ENCODE results near the gene ZC3H10.
A peak's percentile ranks its signal among the peaks of the same experiment; 100 is the strongest.
"Not testable (repeated sequence)": the region's sequence is repeated elsewhere in the genome, so short reads cannot be mapped to it uniquely, and the experiment has no call there.

The ZC3H10 gene

DNA sequence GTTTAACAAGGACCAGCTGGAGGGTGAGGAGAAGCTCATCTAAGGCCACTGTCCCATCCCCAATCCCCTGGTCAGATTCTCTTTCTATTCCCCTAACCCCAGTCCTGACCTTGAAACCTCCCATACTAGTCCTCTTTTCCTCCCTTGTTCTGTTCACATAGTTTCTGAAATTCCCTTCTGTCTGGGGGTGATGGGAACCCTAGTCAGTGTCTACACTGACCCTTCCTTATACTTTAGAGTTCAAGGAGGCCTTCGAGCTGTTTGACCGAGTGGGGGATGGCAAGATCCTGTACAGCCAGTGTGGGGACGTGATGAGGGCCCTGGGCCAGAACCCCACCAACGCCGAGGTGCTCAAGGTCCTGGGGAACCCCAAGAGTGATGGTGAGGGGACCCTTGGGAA lies 36.8 kb downstream of the ZC3H10 start:
- no peak for DNase-seq (ENCODE audit: low read depth in 2 of 2)

GRCh38 chr12:56155256-56155845 lies 37.3 kb downstream of the ZC3H10 start:
- no peak for DNase-seq (ENCODE audit: low read depth in 2 of 2)

DNA sequence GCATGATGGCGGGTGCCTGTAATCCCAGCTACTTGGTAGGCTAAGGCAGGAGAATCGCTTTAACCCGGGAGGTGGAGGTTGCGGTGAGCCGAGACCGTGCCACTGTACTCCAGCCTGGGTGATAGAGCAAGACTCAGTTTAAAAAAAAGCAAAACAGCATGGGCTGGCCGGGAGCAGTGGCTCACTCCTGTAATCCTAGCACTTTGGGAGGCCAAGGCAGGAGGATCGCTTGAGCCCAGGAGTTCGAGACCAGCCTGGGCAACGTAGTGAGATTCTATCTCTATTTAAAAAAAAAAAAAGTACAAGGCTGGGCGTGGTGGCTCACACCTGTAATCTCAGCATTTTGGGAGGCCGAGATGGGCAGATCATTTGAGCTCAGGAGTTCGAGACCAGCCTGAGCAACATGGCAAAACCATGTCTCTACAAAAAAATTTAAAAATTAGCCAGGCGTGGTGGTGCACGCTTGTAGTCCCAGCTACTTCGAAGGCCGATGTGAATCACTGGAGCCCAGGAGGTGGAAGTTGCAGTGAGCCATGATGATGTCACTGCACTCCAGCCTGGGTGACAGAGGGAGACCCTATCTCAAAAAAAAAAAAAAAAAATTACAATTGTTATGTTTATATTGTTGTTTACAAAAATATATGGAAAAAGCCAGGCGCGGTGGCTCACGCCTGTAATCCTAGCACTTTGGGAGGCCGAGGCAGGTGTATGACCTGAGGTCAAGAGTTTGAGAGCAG lies 38.6 kb downstream of the ZC3H10 start:
- not testable (repeated sequence) for DNase-seq (ENCODE audit: low read depth in 2 of 2)

DNA sequence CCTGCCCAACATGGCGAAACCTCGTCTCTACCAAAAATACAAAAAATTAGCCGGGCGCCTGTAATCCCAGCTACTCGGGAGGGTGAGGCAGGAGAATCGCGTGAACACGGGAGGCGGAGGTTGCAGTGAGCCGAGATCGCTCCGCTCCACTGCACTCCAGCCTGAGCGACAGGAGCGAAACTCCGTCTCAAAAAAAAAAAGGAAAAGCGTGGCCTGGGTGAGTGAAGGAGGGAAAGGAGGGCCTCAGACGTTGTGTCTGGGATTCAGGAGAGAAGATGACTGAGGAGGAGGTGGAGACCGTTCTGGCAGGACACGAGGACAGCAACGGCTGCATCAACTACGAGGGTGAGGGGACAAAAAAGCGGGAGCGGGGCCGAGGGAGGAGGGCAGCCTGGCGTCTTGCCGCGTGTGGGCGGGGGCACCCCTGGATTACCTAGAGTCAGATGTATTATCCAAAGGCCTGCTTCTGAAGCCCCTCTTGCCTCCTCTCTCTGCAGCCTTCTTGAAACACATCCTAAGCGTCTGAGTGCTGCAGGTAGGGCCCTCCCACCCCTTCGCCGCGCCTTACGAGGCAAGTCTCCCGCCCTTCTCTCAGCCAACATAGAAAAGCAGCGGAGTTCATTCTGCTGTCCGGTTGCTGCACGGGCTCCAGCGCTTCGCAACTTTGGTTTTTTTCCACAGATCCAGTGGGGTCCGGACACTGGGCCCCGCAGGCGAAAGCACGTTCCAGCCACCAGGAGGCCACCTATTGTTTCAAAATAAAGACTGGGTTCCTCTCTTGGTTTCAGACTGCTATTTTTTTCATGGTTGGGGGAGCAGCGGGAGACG lies 39.3 kb downstream of the ZC3H10 start:
- peak in 1 of 2 donors; percentile 25 for DNase-seq (ENCODE audit: low read depth in 2 of 2)

GRCh38 chr12:56158029-56158925 lies 40.2 kb downstream of the ZC3H10 start, which contains the start of gene MYL6:
Gene MYL6 (plus strand): TSS chr12:56158359. CDS start chr12:56158402, 43 bp downstream.
- peak; percentile 72 to 79 for DNase-seq (ENCODE audit: low read depth in 2 of 2)

DNA sequence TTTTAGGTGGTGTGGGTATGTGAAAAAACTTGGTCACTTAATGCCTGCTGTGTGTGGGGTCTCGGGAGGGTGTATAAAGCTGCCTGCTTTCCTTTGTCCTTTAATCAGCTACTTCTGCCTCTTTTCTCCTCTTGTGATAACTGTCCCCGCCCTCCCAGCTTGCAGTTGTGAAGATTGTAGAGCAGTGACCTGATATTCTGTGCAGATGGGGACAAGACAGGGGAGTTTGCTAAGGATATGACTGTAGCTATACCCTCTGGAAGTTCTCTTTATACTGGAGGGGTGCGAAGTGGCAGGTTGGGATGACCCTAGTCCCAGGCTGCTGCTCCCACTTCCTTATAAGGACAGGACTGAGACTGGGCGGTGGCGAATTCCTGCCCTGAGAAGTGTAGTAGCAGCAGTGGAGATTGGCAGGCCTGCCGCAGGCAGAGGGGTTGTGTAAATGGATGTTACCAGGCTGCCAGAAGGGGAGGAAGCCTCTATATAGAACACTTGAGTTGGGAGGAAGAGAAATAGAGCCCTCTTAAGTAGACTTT lies 40.9 kb downstream of the ZC3H10 start:
- DNase-seq (ENCODE audit: low read depth in 2 of 2), result no peak

DNA sequence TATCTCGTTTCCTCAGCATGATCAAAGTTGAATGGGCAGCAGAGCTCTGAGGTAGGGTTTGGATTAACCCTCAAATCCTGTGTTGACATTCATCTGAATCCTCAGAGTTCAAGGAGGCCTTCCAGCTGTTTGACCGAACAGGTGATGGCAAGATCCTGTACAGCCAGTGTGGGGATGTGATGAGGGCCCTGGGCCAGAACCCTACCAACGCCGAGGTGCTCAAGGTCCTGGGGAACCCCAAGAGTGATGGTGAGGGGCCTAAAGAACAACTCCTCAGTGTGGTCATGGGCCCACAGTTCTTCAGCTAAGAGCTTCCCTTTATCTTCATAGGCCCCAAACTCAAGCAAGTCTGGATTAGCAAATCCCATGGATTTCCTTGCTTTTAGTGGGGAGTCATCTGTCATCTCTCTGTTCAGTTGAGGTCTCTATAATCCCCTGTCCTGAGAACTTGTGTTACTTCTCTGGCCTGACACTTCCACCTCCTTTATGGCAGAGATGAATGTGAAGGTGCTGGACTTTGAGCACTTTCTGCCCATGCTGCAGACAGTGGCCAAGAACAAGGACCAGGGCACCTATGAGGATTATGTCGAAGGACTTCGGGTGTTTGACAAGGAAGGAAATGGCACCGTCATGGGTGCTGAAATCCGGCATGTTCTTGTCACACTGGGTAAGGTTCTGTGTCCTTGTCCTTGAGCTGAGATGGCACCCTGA lies 41.6 kb downstream of the ZC3H10 start:
- no peak for DNase-seq (ENCODE audit: low read depth in 2 of 2)

DNA sequence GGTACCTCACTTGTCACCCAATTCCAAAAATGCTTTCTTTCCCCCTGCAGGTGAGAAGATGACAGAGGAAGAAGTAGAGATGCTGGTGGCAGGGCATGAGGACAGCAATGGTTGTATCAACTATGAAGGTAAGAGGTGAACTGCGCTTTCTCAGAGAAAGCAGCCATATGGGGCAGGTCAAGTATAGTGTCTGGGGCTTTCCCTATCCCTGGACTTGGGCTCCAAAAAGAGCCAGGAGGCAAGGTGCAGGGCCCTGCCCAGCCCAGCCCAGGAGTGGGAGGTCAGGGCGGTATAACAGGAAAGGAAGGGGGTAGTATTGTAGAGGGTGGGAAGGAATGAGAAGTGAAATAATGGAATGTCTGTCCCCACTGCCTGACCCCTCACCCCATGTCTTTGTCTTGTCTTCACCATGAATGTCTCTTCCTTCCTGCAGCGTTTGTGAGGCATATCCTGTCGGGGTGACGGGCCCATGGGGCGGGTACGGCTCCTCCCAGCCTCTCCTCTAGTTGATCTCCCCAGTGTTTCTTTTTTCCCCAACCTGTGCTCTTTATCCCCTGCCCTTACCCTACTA lies 42.2 kb downstream of the ZC3H10 start:
- no peak for DNase-seq (ENCODE audit: low read depth in 2 of 2)

DNA sequence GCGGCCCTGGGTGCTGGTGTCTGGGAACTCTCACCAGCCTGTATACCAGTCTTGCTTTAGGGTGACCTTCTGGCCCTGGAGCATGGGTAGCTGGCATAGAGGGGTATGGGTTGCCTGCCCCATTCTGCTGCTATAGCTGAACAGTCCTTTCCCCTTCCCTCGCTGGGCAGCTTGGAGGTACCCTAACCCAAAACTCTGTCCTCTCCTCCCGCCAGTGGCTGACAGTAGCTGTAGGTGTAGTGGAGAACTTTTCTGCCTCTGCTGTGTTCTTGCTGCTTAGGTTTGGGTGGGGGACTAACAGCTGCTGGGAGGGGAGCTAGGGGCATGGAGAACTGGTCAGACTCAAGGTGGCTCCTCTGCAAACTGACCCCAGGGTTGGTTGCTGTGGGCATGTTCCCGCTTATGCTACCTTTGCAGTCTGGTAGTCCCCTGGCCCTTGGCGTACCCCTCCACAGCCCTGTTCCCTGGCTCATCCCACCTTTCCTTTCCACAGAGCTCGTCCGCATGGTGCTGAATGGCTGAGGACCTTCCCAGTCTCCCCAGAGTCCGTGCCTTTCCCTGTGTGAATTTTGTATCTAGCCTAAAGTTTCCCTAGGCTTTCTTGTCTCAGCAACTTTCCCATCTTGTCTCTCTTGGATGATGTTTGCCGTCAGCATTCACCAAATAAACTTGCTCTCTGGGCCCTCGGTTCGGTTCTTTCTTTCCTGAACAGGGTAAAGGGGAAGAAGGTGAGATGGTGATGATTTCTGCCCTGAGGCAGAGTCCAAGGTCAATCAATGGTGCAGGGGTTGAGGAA lies 43.0 kb downstream of the ZC3H10 start:
- DNase-seq (ENCODE audit: low read depth in 2 of 2), result no peak

DNA sequence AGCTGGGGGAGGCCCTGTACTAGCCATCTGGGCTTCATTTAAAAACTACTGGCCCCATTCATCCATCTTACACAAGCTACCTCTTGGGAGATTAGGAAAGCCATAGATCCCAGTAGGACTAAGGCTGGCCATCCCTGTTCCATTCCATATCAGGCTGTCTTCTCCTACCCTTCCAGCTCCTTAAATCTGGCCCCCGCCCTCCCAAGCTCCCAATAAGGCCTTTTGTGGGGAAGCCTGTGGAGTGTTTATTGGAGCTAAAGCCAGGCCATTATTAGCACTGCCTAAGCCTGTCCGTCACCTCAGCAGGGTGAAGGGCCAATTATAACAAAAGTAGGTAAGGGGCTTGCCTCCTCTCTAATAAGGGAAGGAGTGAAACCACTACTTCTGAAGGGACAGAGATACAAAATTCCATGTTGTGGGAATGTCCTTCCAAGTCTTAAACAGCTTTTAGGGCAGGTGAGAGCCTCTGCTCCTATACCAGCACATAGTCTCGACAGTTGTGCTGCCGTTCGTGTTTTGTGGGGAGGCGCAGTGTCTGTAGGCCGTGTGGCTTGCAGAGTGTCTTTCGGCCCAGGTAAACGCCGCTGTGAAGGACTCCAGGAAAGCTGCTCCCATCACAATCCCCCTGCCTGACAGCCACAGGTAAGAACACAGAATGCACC lies 43.8 kb downstream of the ZC3H10 start:
- no peak for DNase-seq (ENCODE audit: low read depth in 2 of 2)

- DNase-seq (ENCODE audit: low read depth in 2 of 2), result no peak
Measured at GRCh38 chr12:56162468-56163290, 44.6 kb downstream of the ZC3H10 start.

DNA sequence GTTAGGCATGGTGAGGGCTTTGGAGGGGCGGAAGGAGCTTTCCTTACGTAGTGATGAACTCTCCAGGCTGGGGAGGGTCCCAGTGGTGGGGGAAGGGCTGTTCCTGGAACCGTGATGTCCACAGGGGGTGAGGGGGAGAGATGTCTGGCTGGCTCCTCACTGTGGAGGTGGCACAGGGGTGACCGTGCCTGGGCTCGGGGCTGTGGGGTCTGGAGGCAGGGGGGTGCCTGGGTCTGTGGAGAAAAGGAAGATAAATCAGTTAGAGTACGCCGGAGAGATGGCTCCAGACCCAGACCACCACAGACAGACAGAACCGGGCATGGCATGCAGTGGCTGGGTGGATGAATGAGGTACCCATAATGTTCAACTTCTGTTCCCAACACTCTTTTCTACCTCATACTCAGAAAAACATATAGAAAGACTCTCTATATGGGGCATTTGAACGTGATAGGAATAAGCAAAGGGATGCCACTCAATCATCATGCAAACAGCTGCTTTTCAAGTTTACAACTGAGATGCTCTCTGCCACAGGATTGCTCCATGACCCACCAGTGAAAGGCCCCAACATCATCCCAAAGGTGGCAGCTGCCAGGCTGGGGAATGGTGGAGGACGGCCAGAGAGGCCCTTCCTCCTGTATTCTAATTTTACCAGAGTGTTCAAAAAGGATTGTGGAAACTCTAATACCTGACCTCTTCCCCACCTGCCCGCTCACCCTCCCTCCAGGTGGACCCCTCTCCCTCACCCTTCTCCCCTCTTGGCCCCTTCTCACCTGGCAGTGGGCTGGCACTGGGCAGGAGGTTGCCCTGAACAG lies 45.7 kb downstream of the ZC3H10 start:
- DNase-seq (ENCODE audit: low read depth in 2 of 2), result no peak

DNA sequence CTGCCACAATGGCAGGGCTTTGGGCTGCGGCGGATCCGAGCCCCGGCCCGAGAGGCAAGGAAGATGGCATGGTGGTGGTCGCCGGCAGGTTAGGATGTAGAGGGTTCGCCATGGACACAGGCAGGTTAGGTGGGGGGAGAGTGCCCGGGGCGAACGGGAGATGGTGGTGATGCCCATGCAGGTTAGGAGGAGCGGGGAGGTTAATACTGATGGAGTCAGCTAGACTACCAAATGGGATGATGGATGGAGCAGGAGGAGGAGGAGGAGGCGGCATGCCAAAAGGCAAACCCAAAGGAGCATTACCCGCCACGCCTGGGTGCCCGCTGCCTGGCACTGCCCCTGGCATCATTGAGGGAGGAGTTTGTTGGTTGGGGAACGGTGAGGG lies 46.3 kb downstream of the ZC3H10 start:
- no peak for DNase-seq (ENCODE audit: low read depth in 2 of 2)

DNA sequence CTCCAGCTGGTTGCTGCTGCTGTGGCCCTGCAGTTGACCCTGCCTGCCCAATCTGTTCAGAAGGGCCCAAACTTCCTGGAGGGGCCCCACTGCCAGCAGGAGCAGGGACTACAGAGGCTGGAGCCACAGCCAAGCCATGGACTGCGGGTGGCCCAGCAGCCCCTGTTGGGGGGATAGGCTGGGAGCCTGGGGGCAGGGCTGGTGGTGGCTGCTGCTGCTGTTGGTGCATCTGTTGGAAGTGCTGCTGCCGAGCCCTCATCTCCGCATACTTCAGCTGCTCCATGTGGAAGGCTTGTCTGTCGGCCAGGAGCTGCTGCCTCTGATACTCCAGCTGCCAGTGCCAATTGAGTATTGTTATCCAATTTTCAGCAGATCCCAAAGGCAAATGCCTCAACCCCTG lies 47.3 kb downstream of the ZC3H10 start:
- DNase-seq (ENCODE audit: low read depth in 2 of 2), result no peak

- no peak for DNase-seq (ENCODE audit: low read depth in 2 of 2)
Measured at GRCh38 chr12:56169229-56169759, 51.2 kb downstream of the ZC3H10 start.

DNA sequence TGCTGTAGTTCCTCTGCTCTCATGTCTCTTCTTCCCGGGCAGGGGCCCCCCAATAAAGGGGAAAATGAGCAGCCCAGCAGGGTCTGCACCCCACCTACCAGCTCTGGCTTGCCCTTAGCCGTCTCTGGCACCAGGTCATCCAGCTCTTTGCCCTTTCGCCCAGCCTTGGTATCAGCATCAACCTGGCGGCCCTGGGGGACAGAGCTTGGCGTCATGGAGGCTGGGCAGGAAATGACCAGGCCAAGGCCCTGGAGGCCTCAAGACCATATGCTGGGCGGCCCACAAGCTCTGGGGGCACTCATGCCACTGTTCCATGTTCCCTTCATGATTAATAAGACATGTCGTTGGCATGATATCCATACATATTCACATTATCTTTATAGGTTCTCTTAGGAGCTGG lies 54.8 kb downstream of the ZC3H10 start:
- DNase-seq (ENCODE audit: low read depth in 2 of 2), result no peak

All from stimulated activated CD8-positive, alpha-beta memory T cell treated with anti-CD3 and anti-CD28 coated beads, Interleukin-7, amount 100 ng/mL, for 1 hour (primary cell).